GM19397 (cell line): ENCODE data around the gene SFXN2.

Source experiments
- ATAC-seq: cut with Tn5 transposase; IDR thresholded peaks from one replicate; pipeline ENCODE4 v1.9.1; 2021; ENCODE audit warnings: mild to moderate bottlenecking, moderate library complexity; ENCODE audit not compliant: unreplicated experiment

The SFXN2 gene

GRCh38 chr10:102775201-102775934 is 60.9 kb downstream of the SFXN2 start:
- ATAC-seq, result no peak

GRCh38 chr10:102775935-102776669 is 61.7 kb downstream of the SFXN2 start:
- ATAC-seq, result no peak

GRCh38 chr10:102776779-102777456 is 62.5 kb downstream of the SFXN2 start:
- ATAC-seq, result no peak

- ATAC-seq, result no peak
Measured at GRCh38 chr10:102777711-102778453, 63.4 kb downstream of the SFXN2 start.

- no peak for ATAC-seq
Measured at GRCh38 chr10:102778781-102779180, 64.3 kb downstream of the SFXN2 start.

GRCh38 chr10:102779680-102780526 is 65.5 kb downstream of the SFXN2 start:
- ATAC-seq, result no peak

- ATAC-seq, result no peak
Measured at GRCh38 chr10:102780527-102780808, 66.0 kb downstream of the SFXN2 start.

- no peak for ATAC-seq
Measured at GRCh38 chr10:102781090-102781920, 66.9 kb downstream of the SFXN2 start.

- ATAC-seq, result no peak
Measured at GRCh38 chr10:102781921-102782557, 67.6 kb downstream of the SFXN2 start.

- ATAC-seq, result no peak
Measured at GRCh38 chr10:102782673-102783551, 68.5 kb downstream of the SFXN2 start.

- ATAC-seq, result no peak
Measured at GRCh38 chr10:102783568-102783967, 69.1 kb downstream of the SFXN2 start.

GRCh38 chr10:102785818-102786217 is 71.4 kb downstream of the SFXN2 start:
- no peak for ATAC-seq

GRCh38 chr10:102791754-102792395 is 77.4 kb downstream of the SFXN2 start:
- ATAC-seq, result no peak
